ENCODE data around the gene TICAM1. TPM values are rescaled to one million over a fixed set of nuclear protein-coding genes. Genes with fewer than 3 reads are reported as not detected.

TICAM1 gene
- total RNA-seq (2014; rRNA removed; shearing (Covaris generic)) (0.31 and 0.38 TPM in 2 replicates), polyA plus RNA-seq (2016; fragmentation: Nextera tagmentation; extraction: Ambion mirVana) (0.32 and 0.38 TPM in 2 replicates)
- long read RNA-seq: 0 reads

DNA sequence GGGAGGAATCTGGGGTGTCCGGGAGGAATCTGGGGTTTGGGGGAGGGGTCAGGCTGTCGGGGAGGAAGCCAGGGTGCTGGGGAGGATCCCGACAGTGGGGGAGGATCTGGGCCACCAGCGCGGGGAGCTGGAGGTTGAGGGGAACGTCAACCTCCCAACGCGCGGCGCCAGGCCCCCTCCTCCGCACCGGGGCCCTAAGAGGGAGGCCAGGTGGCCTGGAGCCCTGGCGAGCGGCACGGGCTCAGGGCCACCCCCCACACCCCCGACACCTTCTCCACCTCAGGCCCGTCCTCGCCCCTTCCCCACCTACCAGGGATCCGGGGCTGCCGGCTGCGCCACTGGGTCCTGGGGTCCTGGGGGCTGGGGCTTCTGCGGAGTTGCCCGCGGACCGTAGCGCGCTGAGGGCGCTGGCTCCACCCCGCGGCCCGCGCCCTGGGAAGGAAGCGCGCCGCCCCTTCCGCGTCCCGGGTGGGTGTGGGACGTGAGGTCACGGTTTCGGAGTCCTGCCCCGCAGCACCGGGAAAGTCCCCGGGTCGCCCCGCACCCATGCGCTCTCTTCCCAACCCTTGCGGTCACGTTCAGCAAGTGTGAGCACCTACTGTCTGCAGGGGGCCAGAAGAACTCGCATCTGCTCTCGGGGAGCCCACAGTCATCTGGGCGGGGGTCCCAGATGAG lies at the start of gene TICAM1:
Gene TICAM1 (minus strand): TSS at position 409 of the 675 bp plus-strand sequence. CDS start 13,335 bp downstream, outside the sequence.
- Histone ChIP-seq H3K36me3 (ENCODE audit: insufficient read depth) (no peaks in the 10 kb centered on the region), H3K79me2 (replicated peaks; ENCODE audit: insufficient read depth) (no peaks in the 10 kb centered on the region), H2AFZ (peak within 1 kb of the TSS; percentile 98), H3K4me1 (ENCODE audit: insufficient read depth) (no peaks in the 10 kb centered on the region), H3K27ac (ENCODE audit: low read depth) (no peak within 1 kb of the TSS), H3K27me3 (ENCODE audit: insufficient read depth) (peaks cover 27% of the 10 kb centered on the region), H4K20me1 (replicated peaks; ENCODE audit: insufficient read depth) (no peaks in the 10 kb centered on the region; the same call in 1 of the 2 replicates), H3K9me2 (ENCODE audit: insufficient read depth) (no peaks in the 10 kb centered on the region), H3F3A (replicated peaks; ENCODE audit: low read depth) (no peaks in the 10 kb centered on the region; the same call in 1 of the 2 replicates), H3K4me2 (peak within 1 kb of the TSS; percentile 87), H3K4me3 (peak within 1 kb of the TSS; percentile 71)
- TF ChIP-seq EZH2 (IDR thresholded peaks at IDR 0.05; ENCODE audit: low read depth, unreplicated experiment) (peak; percentile 35), CREB1 (CRISPR knock-in tag; IDR thresholded peaks at IDR 0.05; ENCODE audit: low read depth) (no peak)
- ATAC-seq (peak; percentile 84), DNase-seq (ENCODE audit: low spot score) (peak; percentile 45)
- Mint-ChIP-seq H3K27me3 (ENCODE audit: insufficient read depth, low read depth, poor library complexity) (peaks cover 16% of the 10 kb centered on the region), H3K36me3 (ENCODE audit: low read depth) (no peaks in the 10 kb centered on the region), H3K9me3 (no peaks in the 10 kb centered on the region), H3K4me3 (peak within 1 kb of the TSS; percentile 69), H3K4me1 (no peaks in the 10 kb centered on the region), H3K27ac (no peak within 1 kb of the TSS)

DNA sequence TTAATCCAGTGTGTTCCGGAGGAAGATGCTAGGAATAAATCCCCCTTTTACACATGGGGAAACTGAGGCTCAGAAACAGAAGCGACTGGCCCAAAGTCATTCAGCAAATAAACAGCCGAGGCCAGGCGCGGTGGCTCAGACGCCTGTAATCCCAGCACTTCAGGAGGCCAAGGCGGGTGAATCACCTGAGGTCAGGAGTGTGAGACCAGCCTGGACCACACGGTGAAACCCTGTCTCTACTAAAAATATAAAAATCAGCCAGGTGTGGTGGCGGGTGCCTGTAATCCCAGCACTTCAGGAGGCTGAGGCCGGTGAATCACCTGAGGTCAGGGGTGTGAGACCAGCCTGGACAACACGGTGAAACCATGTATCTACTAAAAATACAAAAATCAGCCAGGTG lies 47.5 kb upstream of the TICAM1 start:
- Histone ChIP-seq H3K27ac (ENCODE audit: low read depth) (no peak overlapping the region), H3K79me2 (replicated peaks; ENCODE audit: insufficient read depth) (no peaks in the 10 kb centered on the region), H3F3A (replicated peaks; ENCODE audit: low read depth) (no peaks in the 10 kb centered on the region), H3K9me2 (ENCODE audit: insufficient read depth) (no peaks in the 10 kb centered on the region), H2AFZ (0 out of 2 replicates have a peak overlapping the region, but pooled peaks have one; percentile 76), H3K27me3 (ENCODE audit: insufficient read depth) (no peaks in the 10 kb centered on the region), H4K20me1 (replicated peaks; ENCODE audit: insufficient read depth) (0 out of 2 replicates have a peak, but pooled peaks cover 2% of the 10 kb centered on the region), H3K4me2 (peak overlapping the region; percentile 45; the same call in 1 of the 2 replicates), H3K4me1 (ENCODE audit: insufficient read depth) (peaks cover 17% of the 10 kb centered on the region; the same call in 1 of the 2 replicates), H3K4me3 (no peak overlapping the region), H3K36me3 (ENCODE audit: insufficient read depth) (no peaks in the 10 kb centered on the region)
- DNase-seq (ENCODE audit: low spot score) (no peak), ATAC-seq (no peak)
- no peak overlapping the region; the same call in 2 of the 3 replicates for H3K4me3 Mint-ChIP-seq
- H3K27me3 Mint-ChIP-seq (ENCODE audit: insufficient read depth, low read depth, poor library complexity): peaks cover 15% of the 10 kb centered on the region
- H3K27ac Mint-ChIP-seq: no peak overlapping the region
- H3K36me3 Mint-ChIP-seq (ENCODE audit: low read depth): no peaks in the 10 kb centered on the region
- no peaks in the 10 kb centered on the region for H3K9me3 Mint-ChIP-seq
- H3K4me1 Mint-ChIP-seq: peaks cover 9% of the 10 kb centered on the region; the same call in 1 of the 3 replicates
- no peak for TF ChIP-seq JUNB (IDR thresholded peaks at IDR 0.05; ENCODE audit: unreplicated experiment)
- TF ChIP-seq POLR2AphosphoS5 (IDR thresholded peaks at IDR 0.05; ENCODE audit: low read depth): no peak
- no peak for TF ChIP-seq NANOG (IDR thresholded peaks at IDR 0.05; ENCODE audit: borderline replicate concordance)
- TF ChIP-seq CREB1 (CRISPR knock-in tag; IDR thresholded peaks at IDR 0.05; ENCODE audit: low read depth): no peak
- no peak for TF ChIP-seq EZH2 (IDR thresholded peaks at IDR 0.05; ENCODE audit: low read depth, unreplicated experiment)
- TF ChIP-seq, protein P1, sequence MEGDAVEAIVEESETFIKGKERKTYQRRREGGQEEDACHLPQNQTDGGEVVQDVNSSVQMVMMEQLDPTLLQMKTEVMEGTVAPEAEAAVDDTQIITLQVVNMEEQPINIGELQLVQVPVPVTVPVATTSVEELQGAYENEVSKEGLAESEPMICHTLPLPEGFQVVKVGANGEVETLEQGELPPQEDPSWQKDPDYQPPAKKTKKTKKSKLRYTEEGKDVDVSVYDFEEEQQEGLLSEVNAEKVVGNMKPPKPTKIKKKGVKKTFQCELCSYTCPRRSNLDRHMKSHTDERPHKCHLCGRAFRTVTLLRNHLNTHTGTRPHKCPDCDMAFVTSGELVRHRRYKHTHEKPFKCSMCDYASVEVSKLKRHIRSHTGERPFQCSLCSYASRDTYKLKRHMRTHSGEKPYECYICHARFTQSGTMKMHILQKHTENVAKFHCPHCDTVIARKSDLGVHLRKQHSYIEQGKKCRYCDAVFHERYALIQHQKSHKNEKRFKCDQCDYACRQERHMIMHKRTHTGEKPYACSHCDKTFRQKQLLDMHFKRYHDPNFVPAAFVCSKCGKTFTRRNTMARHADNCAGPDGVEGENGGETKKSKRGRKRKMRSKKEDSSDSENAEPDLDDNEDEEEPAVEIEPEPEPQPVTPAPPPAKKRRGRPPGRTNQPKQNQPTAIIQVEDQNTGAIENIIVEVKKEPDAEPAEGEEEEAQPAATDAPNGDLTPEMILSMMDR (conservative IDR thresholded peaks at IDR 0.05; ENCODE audit: low read depth in 2 of 2): no peak
- TF ChIP-seq, protein P2, sequence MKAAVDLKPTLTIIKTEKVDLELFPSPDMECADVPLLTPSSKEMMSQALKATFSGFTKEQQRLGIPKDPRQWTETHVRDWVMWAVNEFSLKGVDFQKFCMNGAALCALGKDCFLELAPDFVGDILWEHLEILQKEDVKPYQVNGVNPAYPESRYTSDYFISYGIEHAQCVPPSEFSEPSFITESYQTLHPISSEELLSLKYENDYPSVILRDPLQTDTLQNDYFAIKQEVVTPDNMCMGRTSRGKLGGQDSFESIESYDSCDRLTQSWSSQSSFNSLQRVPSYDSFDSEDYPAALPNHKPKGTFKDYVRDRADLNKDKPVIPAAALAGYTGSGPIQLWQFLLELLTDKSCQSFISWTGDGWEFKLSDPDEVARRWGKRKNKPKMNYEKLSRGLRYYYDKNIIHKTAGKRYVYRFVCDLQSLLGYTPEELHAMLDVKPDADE (IDR thresholded peaks at IDR 0.05): no peak
- no peak for TF ChIP-seq EZH2phosphoT487 (IDR thresholded peaks at IDR 0.05; ENCODE audit: unreplicated experiment)
- TF ChIP-seq, protein P3, sequence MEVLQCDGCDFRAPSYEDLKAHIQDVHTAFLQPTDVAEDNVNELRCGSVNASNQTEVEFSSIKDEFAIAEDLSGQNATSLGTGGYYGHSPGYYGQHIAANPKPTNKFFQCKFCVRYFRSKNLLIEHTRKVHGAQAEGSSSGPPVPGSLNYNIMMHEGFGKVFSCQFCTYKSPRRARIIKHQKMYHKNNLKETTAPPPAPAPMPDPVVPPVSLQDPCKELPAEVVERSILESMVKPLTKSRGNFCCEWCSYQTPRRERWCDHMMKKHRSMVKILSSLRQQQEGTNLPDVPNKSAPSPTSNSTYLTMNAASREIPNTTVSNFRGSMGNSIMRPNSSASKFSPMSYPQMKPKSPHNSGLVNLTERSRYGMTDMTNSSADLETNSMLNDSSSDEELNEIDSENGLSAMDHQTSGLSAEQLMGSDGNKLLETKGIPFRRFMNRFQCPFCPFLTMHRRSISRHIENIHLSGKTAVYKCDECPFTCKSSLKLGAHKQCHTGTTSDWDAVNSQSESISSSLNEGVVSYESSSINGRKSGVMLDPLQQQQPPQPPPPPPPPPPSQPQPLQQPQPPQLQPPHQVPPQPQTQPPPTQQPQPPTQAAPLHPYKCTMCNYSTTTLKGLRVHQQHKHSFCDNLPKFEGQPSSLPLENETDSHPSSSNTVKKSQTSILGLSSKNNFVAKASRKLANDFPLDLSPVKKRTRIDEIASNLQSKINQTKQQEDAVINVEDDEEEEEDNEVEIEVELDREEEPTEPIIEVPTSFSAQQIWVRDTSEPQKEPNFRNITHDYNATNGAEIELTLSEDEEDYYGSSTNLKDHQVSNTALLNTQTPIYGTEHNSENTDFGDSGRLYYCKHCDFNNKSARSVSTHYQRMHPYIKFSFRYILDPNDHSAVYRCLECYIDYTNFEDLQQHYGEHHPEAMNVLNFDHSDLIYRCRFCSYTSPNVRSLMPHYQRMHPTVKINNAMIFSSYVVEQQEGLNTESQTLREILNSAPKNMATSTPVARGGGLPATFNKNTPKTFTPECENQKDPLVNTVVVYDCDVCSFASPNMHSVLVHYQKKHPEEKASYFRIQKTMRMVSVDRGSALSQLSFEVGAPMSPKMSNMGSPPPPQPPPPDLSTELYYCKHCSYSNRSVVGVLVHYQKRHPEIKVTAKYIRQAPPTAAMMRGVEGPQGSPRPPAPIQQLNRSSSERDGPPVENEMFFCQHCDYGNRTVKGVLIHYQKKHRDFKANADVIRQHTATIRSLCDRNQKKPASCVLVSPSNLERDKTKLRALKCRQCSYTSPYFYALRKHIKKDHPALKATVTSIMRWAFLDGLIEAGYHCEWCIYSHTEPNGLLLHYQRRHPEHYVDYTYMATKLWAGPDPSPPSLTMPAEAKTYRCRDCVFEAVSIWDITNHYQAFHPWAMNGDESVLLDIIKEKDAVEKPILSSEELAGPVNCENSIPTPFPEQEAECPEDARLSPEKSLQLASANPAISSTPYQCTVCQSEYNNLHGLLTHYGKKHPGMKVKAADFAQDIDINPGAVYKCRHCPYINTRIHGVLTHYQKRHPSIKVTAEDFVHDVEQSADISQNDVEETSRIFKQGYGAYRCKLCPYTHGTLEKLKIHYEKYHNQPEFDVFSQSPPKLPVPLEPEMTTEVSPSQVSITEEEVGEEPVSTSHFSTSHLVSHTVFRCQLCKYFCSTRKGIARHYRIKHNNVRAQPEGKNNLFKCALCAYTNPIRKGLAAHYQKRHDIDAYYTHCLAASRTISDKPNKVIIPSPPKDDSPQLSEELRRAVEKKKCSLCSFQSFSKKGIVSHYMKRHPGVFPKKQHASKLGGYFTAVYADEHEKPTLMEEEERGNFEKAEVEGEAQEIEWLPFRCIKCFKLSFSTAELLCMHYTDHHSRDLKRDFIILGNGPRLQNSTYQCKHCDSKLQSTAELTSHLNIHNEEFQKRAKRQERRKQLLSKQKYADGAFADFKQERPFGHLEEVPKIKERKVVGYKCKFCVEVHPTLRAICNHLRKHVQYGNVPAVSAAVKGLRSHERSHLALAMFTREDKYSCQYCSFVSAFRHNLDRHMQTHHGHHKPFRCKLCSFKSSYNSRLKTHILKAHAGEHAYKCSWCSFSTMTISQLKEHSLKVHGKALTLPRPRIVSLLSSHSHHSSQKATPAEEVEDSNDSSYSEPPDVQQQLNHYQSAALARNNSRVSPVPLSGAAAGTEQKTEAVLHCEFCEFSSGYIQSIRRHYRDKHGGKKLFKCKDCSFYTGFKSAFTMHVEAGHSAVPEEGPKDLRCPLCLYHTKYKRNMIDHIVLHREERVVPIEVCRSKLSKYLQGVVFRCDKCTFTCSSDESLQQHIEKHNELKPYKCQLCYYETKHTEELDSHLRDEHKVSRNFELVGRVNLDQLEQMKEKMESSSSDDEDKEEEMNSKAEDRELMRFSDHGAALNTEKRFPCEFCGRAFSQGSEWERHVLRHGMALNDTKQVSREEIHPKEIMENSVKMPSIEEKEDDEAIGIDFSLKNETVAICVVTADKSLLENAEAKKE (CRISPR knock-in tag; IDR thresholded peaks at IDR 0.05): no peak
- no peak for TF ChIP-seq ZNF114 (CRISPR knock-in tag; IDR thresholded peaks at IDR 0.05)
- TF ChIP-seq STAT1 (IDR thresholded peaks at IDR 0.05; ENCODE audit: unreplicated experiment): no peak

All from GM23338 (cell line).